Measurements from ENCODE around the gene SNTB2.
"Not testable (repeated sequence)": the region's sequence is repeated elsewhere in the genome, so short reads cannot be mapped to it uniquely, and the experiment has no call there.

SNTB2 gene

DNA sequence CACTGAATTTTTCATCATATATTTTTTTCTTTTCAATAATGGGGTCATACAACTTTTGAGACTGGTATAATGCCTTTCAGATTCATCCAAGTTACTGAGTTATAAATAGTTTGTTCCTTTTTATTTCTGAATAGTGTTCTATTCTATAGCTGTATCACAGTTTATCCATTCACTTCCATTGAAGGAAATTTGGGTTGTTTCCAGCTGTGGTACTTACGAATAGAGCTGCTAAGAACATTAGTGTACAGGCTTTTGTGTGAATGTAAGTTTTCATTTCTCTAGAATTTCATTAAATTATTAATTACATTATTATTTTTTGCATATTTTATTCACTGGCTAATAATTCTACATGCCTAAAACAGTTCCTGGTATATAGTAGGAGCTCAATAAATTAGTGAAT is 52.9 kb downstream of the SNTB2 start:
- DNase-seq: no peak

DNA sequence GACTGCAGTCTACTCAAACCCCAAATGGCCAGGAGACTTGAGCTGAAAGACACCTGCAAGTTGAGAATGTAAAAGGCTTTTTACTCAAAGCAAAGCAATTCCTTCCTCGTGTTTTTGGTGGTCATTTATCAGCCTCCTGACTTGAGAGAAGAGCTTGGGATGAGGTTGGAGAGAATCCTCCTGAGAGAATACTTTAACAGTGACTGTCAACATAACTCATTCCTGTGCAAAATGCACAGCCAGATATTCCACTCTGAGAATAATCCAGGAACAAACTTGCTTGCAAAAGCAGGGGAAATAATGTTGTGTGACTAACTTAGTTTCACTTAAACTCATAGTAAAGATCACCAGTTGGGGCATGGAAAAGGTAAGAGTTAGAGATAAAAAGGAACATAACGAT is 53.4 kb downstream of the SNTB2 start:
- no peak for DNase-seq

DNA sequence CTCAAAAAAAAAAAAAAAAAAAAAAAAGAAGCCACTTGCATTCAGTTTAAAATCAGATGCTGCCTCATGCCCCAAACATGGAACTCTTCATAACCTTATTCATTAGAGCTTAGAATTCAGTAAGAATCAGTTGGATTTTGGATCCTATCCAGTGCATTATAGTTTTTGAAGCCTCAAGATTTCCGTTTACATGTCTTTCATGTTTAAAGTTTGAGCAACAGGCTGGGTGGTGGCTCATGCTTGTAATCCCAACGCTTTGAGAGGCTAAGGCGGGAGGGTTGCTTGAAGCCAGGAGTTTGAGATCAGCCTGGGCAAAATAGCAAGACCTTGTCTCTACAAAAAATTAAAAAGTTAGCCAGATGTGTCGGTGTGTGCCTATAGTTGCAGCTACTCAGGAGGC is 55.0 kb downstream of the SNTB2 start:
- DNase-seq: no peak

DNA sequence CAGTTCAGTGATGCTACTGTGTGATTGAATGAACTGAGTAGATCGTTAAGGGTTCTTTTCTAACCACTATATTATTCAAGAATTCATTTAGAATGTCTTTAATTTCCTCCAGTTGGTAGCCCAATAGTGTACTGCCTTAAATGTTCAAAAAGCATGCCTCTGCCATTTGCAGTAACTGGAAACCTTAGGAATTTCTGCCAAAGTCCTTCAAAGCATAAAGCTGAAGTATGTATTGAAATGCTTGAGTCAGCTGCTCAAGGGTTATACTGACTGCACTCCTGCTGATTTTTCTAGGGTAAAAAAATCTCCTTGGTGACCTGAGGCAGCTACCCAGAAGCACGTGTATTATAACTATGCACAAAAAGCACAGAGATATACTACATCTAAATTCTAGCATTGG is 56.5 kb downstream of the SNTB2 start:
- no peak for DNase-seq

DNA sequence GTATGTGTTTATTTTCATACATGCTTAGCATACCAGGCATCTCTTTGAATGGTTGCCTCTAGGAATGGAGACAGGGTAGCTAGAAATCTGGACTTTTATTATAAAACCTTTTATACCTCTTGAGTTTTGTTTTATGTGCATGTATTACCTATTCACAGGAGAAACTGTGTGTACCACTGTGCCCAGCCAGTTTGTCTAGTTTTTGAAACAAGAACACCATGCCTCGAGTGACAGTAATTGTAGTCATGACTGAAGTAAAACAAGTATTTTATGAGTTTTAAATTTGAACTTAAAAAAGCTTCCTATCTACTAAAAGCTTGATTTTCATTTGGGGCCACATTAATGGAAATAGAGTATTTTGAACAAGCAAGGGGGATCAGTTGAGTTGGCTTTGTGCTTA is 57.4 kb downstream of the SNTB2 start:
- DNase-seq: no peak

DNA sequence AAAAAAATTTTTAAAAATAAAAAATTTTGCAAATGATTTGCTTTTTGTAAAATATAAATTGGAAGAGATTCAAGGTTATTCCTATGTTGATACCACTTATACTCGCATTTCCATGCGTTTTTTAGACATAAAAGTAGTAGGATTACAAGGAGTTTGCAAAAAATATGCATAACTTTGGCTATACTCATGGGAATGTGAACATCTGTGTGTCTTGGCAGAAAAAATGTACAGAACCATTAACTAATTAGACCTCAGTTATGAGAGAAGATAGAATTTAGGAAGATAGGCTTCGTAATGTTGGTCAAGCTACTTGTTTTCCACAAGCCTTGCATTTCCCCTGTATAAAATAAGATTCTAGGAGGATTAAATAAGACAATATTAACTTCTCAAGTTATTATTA is 63.1 kb downstream of the SNTB2 start:
- DNase-seq: no peak

DNA sequence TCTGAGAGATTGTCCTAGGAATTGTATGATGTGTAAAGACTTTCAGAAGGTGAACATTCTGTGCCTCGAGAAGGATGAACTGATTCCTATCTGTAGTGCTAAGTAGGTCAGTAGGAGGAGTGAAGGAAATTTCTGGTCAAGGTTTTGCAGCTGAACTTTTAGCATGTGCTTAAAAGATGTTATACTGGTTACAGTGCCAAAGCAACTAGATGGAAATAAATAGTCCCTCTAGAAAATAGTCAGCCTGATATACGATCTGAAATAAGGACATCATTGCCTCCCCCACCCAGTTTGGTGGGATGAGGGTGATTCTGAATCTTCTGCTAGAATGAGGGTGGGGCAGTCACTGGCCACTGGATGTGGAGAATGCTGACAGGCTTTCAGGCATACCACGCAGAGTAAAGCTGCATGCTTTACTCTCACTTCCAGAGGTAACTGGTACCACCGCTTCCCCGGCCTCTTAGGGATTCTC is 66.9 kb downstream of the SNTB2 start:
- no peak for DNase-seq

DNA sequence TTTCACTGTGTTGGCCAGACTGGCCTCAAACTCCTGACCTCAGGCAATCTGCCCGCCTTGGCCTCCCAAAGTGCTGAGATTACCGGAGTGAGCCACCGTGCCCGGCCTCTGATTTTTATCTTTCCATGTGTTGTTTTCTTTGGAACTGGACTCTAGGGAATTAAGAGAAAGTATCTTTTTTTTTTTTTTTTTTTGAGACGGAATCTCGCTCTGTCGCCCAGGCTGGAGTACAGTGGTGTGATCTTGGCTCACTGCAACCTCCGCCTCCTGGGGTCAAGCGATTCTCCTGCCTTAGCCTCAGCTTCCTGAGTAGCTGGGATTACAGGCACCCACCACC is 72.4 kb downstream of the SNTB2 start:
- not testable (repeated sequence) for DNase-seq

DNA sequence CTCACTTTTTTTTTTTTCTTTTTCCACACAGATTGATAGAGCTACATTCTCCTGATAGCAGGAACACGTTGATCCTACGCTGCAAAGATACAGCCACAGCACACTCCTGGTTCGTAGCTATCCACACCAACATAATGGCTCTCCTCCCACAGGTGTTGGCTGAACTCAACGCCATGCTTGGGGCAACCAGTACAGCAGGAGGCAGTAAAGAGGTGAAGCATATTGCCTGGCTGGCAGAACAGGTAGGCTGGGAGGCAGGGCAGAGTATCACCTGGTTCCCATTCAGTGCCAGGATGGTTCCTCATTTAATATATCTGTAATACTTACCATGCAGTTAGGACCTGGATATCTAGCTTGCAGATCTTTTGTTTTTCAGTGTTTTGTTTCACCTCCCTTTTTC is 73.1 kb downstream of the SNTB2 start:
- no peak for DNase-seq

DNA sequence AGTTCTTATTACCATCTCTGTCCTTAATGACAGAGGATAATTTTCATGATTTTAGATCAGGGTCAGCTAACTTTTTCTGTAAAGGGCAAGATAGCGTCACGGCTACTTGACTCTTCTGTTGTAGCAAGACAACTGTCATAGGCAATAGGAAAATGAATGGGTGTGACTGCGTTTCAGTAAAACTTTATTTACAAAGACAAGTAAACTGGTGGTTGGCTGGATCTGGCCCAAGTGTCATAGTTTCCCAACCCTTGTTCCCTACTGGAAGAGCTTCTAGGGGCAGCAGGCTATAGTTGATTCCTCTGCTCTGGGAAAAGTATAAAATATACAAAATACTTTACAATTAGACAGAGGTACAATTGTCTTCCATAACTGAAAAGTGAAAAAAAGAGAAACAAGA is 73.5 kb downstream of the SNTB2 start:
- DNase-seq: no peak

DNA sequence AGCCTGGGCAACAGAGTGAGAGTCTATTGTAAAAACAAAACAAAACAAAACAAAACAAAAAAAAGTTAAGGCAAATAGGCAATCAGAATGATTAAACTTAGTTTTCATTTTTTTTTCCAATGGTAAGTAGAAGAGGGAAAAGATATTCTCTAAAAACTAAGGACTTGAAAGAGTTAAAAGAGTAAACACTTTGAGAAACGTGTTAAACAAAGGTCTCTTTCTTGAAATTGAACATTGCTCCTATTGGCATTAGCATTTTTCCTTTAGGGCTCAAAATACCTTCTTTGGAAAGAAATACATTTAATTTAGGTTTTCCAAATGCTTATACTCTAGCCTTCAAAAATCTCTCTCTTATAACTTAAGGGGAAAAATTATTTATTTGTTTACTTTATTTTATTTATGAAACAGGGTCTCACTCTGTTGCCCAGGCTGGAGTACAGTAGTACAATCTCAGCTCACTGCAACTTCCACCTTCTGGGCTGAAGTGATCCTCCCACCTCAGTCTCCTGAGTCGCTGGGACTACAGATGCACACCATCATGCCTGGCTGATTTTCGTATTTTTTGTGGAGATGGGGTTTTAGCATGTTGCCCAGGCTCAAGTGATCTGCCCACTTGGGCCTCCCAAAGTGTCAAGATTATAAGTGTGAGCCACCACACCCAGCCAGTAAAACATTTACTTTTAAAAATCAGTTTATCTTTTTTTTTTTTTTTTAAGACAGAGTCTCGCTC is 79.5 kb downstream of the SNTB2 start:
- no peak for DNase-seq

DNA sequence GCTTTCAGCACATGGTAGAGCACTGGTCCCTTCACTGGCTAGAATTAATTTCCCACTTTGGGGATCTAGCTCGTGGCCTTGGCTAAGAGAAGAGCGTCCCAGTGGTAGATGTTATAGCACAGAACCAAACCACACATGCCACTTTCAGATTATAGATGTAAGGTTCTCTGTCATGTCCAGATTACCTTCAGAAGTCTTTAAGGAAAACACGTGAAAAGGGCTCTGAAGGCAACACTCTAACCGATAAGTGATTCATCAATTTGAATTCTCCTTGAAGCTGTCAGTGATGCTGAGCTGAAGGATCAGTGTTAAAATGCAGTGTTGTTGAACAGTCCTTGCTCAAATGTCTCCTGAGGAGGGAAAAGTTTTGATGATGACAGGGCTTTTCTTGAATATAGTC is 80.7 kb downstream of the SNTB2 start:
- DNase-seq: no peak

DNA sequence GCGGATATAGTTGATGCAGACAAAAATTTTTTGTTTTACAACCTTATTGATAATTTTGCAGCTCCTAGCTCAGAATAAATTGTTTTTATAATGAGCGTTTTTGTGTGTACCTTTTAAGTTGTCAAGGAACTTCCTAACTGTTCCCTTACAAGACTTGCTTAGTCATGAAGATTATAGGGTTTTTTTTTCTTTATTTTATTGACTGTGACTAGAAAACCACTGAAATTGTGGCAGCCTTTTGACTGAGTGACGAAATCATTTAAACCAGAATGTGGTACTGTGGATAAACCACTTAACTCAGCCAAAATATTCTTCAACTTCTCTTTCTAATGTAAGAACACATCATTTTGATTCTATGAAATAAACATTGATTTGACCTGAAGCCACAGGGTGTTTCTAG is 83.4 kb downstream of the SNTB2 start:
- peak; percentile 4 to 39 (median 26) for DNase-seq

DNA sequence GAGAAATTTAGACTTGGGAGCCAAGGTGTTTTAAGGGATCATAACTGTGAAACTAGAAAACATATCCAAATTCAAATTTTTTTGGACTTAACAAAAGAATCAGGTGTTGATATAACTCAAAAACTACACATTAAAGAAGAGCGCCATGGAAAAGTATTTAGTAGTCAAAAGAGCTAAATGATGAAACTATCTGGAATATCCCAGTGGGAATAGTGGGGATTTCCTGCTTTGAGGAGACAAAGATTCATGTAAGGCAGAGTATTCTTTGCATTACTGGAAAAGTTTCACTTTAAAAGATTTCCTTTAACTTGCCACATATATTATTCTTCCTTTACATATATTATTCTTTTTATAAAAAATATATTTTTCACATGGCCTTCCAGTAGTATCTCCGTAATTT is 83.9 kb downstream of the SNTB2 start:
- no peak for DNase-seq

DNA sequence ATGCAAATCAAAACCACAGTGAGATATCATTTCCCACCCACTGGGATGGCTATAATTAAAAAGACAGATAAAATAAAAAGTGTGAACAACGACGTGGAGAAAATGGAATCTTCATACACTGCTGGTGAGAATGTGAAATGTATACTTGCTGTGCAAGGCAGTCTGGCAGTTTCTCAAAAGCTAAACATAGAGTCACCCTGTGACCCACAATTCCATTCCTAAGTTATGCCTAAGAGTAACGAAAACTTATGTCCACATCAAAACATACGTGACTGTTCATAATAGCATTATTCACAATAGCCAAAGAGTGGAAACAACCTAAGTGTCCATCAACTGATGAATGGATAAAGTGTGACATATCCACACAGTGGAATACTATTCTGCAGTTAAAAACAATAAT is 86.0 kb downstream of the SNTB2 start:
- no peak for DNase-seq

DNA sequence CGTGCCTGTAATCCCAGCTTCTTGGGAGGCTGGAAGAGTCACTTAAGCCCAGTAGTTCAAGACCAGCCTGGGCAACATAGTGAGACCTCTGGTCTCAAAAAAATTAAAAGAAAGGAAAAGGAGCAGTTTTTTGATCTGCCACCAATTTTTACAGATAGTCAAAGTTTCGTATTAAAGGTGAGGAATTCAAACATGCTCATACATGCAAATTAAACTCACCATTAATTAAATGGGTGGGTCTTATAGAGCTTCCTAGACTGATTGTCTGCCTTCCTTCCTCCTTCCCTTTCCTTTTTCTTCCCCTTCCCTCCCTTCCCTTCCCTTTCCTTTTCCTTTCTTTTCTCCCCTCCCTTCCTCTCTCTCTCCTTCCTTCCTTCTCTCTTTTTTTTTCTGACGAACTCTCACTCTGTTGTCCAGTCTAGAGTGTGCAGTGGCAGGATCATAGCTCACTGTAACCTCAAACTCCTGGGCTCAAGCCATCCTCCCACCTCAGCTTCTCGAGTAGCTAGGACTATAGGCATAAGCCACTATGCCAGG is 87.8 kb downstream of the SNTB2 start:
- no peak for DNase-seq

DNA sequence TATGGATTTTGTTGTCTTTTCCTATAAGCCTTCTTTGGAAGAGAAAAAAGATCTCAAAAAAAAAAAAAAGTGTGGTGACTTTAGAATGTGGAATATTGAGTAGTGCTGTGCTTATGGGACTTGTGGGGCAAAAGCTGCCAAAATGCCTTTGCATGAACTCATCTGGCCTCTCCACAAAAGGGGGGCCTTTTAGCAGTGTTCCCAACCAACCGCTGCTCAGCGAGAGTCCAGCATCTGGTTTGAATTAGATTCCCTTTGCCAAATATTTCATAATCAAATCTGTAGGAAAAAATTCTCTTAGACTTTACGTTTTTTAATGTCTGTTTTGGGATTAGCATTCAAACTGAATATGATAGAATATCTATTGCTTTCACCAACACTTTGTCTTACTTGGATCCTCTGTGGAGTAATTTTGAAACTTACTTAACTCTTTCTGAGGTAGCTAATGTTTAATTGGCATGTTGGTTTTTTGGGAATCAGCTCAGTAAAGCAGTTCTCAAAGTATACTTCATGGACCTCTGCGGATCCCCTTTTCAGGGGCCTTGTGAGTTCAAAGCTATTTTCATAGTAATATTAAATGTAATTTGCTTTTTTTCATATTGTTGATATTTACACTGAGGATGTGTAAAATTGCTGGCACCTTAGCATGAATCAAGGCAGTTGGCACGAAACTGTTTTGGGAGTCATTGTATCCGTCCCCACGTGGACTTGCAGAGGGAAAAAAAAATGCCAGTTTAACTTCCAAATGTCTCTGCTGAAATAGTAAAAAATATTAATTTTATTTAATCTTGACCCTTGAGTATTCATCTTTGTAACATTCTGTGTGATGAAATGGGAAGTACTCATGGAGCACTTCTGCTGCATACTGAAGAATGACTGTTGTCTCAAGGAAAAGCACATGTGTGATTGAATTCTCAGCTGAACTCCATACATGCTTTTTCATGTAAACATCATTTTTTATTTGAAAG is 89.5 kb downstream of the SNTB2 start:
- DNase-seq: no peak

DNA sequence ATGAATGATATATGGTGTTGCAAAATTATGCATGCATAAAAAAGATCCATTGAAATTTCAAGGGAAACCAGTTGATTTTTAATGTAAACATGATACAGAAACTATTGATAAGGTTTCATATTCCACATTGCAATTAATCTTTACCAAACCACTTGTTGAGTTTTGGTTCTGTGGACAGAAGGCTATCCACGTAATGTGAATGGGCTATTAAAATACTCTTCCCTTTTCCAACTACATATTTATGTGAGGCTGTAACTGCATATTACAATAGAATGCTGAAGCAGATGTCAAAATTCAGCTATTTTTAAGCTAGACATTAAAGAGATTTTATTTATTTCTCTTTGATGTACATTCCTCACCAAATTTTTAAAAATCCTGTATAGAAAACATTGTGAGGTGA is 90.4 kb downstream of the SNTB2 start:
- DNase-seq: no peak

DNA sequence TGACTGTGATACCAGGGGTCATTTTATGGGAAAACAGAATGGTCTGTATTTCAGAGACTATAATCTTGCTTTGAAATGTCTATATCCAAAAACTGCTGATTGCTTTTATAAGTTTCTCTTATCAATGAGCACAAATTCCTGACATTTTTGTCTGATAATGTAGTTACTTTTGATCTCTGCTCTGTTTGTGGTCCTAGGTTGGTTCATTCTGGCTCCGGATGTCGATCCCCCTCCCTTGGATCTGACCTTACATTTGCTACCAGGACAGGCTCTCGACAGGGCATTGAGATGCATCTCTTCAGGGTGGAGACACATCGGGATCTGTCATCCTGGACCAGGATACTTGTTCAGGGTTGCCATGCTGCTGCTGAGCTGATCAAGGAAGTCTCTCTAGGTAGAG is 96.9 kb downstream of the SNTB2 start:
- no peak for DNase-seq

DNA sequence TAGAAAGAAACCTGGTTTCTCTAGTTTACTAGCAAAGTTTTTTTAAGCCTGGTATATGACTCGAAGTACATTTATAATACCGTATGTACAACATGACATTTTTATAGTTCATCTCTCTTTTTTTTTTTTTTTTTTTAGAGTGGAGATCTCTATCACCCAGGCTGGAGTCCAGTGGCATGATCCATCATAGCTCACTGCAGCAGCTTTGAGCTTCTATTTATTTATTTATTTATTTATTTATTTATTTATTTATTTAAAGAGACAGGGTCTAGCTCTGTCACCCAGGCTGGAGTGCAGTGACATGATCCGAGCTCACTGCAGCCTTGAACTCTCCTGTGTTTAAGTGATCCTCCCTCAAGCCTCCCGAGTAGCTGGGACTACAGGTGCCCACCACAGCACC is 98.3 kb downstream of the SNTB2 start:
- DNase-seq: no peak

DNA sequence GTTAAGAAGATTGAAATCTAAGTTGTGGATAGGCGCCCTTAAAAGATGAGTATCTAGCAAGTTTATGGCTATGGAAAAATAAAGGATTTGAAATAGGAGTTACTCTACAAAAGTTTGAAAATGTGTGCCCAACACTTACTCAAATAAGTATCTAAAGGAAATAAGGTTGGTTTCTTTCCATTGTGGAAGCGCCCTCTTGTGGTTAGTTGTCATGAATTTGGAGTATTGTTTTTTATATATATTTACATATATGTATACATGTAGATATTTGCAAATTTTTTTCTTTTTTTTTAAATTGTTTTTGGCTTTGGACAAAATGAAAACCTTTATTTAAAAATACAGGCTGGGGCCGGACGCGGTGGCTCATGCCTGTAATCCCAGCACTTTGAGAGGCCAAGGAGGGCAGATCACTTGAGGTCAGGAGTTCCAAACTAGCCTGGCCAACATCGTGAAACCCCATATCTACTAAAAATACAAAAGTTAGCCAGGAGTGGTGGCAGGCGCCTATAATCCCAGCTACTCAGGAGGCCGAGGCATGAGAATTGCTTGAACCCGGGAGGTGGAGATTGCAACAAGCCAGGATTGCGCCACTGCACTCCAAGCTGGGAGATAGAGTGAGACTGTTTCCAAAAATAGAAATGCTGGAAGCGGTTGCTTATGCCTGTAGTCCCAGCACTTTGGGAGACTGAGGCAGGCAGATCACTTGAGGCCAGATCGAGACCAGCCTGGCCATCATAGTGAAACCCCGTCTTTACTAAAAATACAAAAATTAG is 100.2 kb downstream of the SNTB2 start:
- peak; percentile 79 to 86 (median 81) for DNase-seq

DNA sequence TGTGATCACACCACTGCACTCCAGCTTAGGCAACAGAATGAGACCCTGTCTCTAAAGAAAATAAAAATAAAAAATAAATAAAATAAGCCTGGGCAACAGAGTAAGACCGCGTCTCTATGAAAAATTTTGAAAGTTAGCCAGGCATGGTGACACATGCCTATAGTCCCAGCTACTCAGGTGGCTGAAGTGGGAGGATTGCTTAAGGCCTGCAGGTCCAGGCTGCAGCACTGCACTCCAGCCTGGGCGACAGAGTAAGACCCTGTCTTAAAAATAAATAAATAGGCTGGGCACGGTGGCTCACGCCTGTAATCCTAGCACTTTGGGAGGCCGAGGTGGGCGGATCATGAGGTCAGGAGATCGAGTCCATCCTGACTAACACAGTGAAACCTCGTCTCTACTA is 104.7 kb downstream of the SNTB2 start:
- DNase-seq: not testable (repeated sequence)

DNA sequence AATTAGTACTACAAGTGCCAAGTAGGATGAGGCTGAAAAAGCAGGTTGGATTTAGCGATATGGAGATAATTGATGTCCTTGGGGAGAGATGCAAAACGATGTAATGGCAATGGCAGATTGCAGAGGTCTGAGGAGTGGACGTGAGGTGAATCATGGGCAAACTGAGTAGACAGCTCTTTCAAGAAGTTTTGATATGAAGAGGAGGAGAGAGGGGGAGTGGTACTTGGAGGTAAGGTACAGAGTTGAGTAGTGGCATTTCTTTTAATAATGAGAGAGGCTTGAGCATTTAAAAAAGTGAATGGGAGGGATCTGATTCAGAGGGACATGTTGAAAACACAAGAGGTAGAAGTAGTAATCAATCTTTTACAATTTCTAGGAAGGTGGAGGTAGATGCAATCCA is 106.4 kb downstream of the SNTB2 start:
- DNase-seq: no peak

All from suppressor macrophage treated with lipopolysaccharide for 1 hour (primary cell).